ENCODE measurements around the gene IZUMO2. TPM values are rescaled to one million over a fixed set of nuclear protein-coding genes. Genes with fewer than 3 reads are reported as not detected.

Gene IZUMO2
- not detected in 2 replicates for total RNA-seq

GRCh38 chr19:50162988-50163387 lies at the start of gene IZUMO2:
Gene IZUMO2 (minus strand): TSS chr19:50163281. CDS start chr19:50163194, 87 bp downstream.

DNA sequence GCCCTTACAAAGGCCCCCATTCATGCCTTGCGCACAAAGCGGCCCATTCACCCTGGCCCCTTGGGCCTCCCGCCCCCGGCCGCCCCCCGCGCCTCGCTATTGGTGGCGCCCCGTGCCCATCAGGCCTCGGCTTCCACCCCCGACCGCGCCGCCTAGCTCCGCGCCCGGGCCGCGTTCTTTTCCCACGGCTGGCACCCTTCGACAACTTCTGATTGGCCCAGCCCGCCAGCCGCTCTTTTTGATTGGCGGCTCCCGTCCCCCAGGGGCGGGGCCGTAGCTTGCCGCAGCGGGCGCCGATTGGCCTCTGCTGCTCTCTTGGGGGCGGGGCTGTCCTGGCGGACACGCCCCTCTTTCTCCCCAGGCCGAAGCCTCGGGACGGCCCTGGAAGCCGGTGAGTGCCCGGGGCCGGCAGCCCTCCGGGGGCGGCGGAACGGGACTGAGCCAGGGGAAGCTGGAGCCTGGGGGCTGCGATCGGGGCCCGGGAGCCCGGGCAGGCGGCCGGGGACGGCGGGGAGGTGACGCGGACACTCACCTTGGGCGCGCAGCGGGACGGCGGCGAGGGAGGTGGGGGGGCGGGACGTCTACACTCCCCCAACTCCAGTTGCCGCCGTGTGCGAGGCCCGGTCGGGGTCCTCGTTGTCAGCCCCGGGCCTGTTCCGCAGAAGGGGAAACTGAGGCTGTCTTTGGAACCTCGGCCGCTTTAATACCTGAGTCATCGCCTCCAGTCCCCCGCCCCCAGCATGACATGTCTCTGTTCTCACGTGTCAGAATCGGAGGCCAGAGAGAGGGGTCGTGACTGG lies 40.4 kb upstream of the IZUMO2 start, which contains the start of gene MYH14:
MYH14 (plus strand) TSS at position 342 of the 800 bp plus-strand sequence. CDS start 6,744 bp downstream, outside the sequence.

Other genes with a start within 250 kb of the IZUMO2 start
- gene ATF5, start 234.1 kb downstream of the IZUMO2 start, total RNA-seq: 14.0 and 20.2 TPM in 2 replicates
- gene NUP62, start 233.8 kb downstream of the IZUMO2 start, total RNA-seq: 28.8 and 33.1 TPM in 2 replicates
- not detected in 2 replicates for gene SIGLEC11, start 202.1 kb downstream of the IZUMO2 start, total RNA-seq
- 36.3 and 38.1 TPM in 2 replicates for gene VRK3, start 137.9 kb downstream of the IZUMO2 start, total RNA-seq
- gene ZNF473, start 137.3 kb downstream of the IZUMO2 start, total RNA-seq: 3.7 TPM in 2 replicates
- gene MYH14, start 40.3 kb upstream of the IZUMO2 start, total RNA-seq: not detected in 2 replicates
- not detected in 2 replicates for gene KCNC3, start 166.1 kb upstream of the IZUMO2 start, total RNA-seq
- 0.18 and 1.2 TPM in 2 replicates for gene NAPSA, start 202.4 kb upstream of the IZUMO2 start, total RNA-seq
- gene NR1H2, start 213.2 kb upstream of the IZUMO2 start, total RNA-seq: 93.9 and 113 TPM in 2 replicates
- 36.0 and 49.9 TPM in 2 replicates for gene POLD1, start 221.1 kb upstream of the IZUMO2 start, total RNA-seq